ENCODE results near the gene C20orf144.
"Not testable (repeated sequence)": the region's sequence is repeated elsewhere in the genome, so short reads cannot be mapped to it uniquely, and the experiment has no call there.

C20orf144 gene

DNA sequence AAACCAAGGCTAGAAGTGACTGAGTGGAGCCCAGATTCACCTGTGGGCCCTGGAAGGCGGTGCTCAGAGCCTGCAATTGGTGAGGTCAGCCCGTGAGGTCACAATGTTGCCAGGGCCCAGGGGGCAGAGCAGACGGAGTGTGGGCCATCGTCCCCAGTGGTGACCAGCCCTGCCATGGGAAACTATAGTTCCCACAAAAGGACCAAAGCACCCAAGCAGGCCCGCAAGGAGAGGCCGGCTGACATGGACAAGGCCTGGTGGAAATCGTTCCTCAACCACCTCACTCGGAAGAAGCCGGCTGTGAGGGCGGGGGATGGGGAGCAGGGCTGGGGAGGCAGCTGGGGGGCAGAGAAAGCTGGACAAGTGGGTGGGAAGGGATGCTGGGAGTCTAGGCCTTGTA is at the start of gene C20orf144:
Gene C20orf144, plus strand, starts transcription at position 156 of the 400 bp plus-strand sequence. Its CDS starts 19 bp downstream, at position 175.
- DNase-seq: no peak

DNA sequence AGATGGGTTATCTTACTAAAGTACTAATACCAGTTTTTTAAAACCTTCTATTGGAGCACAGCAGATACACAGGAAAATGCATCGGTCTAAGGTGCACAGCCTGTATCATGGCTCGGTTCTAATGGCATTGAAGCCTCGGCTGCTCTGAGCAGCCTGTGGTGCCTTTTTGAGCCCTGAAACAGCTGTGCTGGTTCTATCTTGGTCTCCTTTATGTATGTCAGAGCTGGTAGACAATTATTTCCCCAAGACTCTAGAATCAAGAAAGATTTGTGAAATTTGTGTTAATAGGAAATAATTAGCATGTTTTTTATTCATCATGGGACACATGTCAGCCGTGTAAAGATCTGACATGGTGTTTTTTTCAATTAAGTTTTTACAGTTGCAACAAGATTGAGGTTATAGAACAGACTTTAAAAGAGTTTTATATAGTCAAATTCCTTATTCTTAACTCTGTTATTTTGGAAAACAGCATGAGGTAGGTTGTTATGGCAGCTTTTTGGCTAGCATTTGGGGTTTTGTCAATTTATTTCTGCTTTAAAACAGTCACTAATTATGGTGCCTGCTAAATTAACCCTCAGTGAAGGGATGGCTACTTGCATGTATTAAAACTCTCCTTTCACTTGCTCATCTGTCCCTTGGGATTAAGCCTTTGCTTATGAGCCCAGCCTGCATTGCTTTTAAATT is 40.3 kb upstream of the C20orf144 start:
- no peak for DNase-seq

DNA sequence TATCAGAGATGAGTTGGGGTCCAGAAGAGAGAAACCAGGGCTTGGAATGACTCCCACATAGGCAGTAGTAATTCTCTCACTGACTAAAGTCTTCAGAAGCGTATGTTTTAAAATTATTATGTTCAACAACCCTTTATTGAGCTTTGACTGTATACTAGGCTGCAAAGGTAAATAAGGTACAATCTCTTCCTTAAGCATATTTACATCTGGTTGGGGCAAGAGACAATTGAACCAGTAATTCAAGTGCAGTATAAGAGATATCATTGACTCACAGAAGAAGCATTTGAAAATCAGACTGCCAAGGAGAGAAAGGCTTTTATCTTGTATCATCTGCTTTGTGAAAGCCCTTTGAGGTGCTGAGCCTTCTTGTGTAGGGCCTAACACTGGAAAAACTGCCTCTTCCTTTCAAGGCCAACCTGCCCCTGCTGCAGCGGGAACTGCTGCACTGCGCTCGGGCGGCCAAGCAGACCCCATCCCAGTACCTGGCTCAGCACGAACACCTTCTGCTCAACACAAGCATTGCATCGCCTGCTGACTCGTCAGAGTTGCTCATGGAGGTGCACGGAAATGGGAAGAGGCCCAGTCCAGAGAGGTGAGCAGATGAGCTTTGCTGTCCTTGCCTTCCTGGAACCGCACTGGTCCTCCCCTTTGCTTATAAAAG is 39.3 kb upstream of the C20orf144 start:
- no peak for DNase-seq

DNA sequence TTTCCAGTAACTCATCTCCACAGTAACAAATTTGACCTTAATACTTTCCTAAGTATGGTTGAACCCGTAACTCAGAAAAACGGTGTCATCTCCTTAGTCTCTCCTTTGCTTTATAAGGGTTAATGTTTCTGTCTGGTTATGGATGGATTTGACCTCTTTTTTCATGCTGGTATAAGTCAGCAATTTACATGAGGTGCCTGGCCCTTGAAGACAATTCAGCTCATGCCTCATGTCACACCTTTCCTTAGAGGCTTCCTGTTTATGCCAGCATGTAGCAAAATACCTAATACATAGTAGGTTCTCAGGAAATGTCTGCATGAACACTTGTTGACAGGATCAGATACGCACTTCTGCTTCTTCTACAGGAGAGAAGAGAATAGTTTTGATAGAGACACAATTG is 37.7 kb upstream of the C20orf144 start:
- no peak for DNase-seq

DNA sequence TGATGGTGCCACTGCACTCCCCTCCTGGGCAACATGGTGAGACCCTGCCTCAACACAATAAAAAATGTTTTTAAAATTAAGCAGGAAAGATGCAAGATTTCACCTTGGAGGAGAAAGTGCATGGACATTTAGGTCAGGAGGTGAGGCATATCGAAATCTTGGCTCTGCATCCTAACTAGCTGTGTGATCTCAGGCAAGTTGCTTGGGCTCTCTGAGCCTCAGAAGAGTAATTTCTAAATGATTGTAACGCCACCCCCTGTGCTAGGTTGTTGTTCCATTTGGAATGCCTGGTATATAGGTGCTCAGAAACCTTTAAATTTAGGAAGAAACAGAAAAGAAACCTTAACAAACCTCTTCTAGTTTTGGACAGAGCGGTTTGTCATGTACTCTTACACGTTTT is 35.9 kb upstream of the C20orf144 start:
- DNase-seq: no peak

DNA sequence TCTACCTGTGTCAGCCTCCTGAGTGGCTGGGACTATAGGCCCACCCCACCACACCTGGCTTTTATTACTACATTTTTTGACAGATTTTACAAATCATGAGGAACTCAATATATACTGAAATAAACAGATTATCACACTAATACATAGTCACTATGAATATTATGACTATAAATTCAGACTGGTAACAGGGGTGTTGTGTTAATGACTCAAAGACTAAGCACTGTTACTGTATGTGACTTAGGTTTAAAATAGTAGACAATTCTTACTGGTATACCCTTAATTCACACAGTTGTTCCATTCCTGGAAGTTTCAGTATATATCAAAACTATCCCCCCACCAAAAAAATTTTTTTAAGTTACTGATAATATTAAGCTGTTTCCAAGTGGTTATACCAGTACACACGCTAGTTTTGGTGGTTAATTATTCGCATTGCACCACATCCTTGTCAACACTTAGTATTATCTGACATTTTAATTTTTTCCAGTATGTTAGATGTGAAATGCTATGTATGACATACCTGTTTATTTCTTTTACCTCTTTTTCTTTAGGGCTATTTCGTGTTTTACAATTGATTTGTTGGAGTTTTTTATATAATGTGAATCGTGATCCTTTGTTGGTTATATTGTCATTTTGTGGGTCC is 34.4 kb upstream of the C20orf144 start:
- no peak for DNase-seq

DNA sequence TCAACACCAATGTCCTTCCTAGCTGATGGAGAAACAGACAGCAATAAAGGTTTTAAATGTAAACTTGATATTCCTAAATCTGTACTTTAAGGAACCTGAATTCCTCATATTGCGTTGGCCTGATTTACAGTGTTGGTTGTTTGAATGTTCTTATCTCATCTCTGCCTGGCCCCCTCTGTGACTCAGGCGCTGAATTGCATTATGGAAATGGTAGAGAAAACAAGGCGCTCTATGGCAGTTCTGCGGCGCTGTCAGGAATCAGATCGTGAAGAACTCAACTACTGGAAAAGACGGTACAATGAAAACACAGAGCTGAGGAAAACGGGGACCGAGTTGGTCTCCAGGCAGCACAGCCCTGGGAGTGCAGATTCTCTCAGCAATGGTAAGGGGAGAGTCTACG is 32.6 kb upstream of the C20orf144 start:
- DNase-seq: no peak

- DNase-seq: no peak
Observed at GRCh38 chr20:33629979-33630378, 32.1 kb upstream of the C20orf144 start.

DNA sequence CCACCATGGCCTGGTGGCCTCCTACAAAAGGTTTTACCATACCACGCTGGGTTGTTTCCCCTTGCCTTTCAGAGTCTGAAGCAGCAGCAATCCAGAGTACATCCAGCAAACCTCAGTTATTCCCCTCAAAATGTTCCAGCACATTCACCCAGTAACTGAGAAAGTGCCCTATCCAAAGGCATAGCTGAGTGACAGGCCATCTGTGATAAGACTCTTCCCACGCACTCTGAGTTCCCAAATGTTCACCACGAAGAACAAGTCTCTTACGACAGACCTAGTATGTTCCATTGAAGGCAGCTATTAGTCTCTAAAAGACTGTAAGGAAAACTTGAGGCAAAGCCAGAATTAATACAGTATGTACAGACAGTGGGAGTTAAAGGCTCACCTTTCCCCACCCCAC is 31.6 kb upstream of the C20orf144 start:
- no peak for DNase-seq

DNA sequence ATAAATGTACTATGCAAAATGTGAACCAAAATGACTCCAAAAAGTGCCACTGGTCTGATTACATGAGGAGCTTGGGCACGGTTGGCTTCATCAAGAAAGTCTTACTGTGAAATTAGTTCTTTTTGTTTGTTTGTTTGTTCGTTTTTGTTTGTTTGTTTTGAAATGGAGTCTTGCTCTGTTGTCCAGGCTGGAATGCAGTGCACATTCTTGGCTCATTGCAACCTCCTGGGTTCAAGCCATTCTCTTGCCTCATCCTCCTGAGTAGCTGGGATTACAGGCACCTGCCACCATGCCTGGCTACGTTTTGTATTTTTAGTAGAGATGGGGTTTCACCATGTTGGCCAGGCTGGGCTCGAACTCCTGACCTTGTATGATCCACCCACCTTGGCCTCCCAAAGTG is 30.2 kb upstream of the C20orf144 start:
- DNase-seq: not testable (repeated sequence)

GRCh38 chr20:33635341-33635740 is 26.8 kb upstream of the C20orf144 start:
- DNase-seq: no peak

DNA sequence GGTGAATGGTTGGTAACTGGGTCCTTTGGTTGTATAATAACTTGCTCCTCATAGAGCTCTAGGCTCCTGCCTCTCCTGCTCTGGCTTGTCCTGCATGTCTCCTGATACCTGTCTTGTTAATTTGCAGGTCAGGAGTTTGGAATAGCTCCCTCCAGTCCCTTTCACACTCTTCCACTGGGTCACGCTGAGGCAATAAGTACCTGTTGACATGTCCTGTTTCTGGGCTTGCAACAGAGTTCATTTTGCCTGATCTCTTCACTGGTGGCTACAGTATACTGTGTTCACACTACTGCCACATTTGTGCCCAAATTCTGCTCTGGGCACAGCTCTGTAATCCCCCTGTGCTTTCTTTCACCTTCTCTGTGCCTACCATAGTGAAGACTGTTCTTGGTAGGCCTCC is 25.4 kb upstream of the C20orf144 start:
- no peak for DNase-seq

GRCh38 chr20:33640287-33640686 is 21.8 kb upstream of the C20orf144 start:
- no peak for DNase-seq

DNA sequence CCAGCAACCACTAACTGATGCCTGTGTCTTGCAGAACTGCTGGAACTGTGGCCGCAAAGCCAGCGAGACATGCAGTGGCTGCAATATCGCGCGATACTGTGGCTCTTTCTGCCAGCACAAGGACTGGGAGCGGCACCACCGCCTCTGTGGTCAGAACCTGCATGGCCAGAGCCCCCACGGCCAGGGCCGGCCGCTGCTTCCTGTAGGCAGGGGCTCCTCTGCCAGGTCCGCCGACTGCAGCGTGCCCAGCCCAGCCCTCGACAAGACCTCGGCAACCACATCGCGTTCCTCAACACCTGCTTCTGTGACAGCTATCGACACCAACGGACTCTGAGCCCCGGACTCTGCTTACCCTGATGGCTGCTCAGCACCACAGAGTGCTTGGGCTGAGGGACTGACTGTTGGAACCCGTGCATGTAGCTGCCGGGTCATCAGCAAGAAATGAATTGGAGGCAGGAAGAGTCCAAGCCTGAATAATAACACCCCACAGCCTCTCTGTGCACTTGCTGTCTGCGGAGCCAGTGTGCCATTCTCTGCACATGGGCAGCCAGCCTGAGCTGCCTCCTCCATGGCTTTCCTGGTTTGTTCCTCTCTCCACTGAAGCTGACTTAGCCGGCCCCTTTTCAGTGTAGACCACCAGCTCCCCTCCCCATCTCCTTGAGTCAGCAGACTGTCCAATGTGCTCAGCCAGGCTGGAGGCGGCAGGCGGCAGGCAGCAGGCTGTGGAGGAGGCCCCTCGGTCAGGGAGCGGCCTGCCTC is 17.6 kb upstream of the C20orf144 start:
- DNase-seq: no peak

- DNase-seq: no peak
Observed at GRCh38 chr20:33645072-33645358, 17.1 kb upstream of the C20orf144 start.

DNA sequence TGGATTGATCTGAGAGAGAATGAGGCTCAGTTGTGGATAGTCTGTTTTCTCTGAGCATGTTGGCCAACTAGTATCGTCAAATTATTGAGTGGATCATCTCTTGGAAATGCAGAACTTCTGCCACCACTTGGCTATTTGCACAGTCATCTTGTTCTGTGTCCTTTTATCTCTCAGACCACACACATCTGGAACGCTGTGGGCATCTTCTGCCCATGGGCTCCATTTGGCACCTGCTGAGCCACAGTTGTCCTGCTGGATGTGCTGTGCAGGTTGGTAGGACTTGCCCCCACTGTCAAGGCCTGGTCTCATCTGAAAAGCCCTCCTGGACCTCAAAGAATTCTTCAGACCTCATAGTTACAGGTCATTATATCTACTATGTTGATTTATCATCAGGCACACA is 16.7 kb upstream of the C20orf144 start:
- no peak for DNase-seq

- DNase-seq: no peak
Observed at GRCh38 chr20:33646191-33646590, 15.9 kb upstream of the C20orf144 start.

DNA sequence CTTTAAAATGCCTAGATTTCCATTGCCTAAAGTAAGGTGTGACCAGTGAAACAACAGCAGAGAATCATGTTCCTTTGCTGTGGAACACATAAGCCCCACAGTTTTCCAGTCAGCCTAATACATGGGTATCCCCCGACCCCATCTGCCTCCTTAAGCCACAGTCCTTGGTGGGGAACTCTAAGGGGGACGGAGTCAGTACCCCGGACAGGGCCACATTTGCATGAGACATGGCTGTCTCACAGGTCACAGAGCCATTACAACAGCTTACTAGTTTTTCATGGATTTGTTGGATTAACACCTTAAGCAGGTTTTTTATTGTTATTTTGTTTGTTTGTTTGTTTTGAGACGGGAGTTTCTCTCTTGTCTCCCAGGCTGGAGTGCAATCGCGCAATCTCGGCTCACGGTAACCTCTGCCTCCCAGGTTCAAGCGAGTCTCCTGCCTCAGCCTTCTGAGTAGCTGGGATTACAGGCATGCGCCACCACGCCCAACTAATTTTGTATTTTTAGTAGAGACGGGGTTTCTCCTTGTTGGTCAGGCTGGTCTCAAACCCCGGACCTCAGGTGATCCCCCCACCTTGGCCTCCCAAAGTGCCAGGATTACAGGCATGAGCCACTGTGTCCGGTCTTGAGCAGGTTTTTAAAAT is 15.0 kb upstream of the C20orf144 start:
- DNase-seq: not testable (repeated sequence)

- no peak for DNase-seq
Observed at GRCh38 chr20:33647603-33648395, 14.3 kb upstream of the C20orf144 start.

- no peak for DNase-seq
Observed at GRCh38 chr20:33648396-33649004, 13.6 kb upstream of the C20orf144 start.

DNA sequence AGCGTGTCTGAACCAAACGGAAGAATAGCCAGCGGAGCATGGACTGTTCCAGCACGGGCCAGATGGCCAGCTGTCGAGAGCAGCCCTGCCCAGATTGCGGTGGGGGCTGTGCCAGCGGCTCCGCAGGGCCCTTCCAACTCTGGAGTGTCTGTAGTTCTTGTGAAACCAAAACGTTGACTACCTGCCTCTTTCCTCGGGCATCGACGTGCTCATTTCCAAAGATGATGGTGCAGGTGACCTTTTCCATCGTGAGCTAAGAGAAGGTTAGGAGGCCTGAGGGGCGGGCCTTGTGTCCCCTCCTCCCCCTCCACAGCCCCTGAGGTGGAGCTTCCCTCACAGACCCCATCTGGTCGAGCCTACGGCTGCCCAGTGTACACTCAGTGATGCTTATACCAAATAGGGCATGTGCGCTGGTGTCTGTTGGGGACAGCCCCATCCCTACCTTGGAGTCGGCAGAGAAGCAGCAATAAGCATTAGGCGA is 12.9 kb upstream of the C20orf144 start:
- no peak for DNase-seq
